SH-SY5Y (cell line): ENCODE results near the gene VPS35.

Source experiments
- GATA2 ChIP-seq: IDR thresholded peaks from 2 replicates; pipeline ENCODE4 v1.6.1; 2011; ENCODE audit warnings: mild to moderate bottlenecking, low read depth, low read length
- GATA3 ChIP-seq: IDR thresholded peaks from 2 replicates; pipeline ENCODE4 v1.6.1; 2011; ENCODE audit warnings: low read depth, mild to moderate bottlenecking, low read length, moderate library complexity

DNA sequence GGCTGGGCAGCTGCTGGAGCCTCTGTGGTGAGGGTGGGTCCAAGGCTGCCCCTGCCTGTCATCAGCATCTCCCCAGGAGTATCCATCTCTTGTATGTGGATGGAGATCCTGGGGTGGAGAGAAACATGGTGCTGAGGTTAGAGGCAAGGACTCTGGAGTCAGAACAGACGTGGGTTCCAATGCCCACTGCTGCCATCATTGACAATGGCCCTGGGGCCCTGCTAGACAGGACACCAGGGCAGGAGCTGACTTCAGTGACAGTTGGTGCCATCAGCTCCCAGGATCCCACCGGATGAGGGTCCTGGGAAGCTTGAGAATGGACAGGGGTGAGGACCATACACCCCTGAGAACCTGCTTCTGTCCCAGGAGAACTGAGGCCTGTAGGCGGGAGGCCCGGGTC, 43.6 kb upstream of the VPS35 start:
- TF ChIP-seq GATA3 (no peak), GATA2 (no peak)
